HepG2 (cell line): ENCODE results near the gene SLC4A11. TPM values are rescaled to one million over a fixed set of nuclear protein-coding genes. Genes with fewer than 3 reads are reported as not detected.

ENCODE experiments used
- AKAP8 ChIP-seq: sonication (generic); formaldehyde crosslinking; IDR thresholded peaks from 2 replicates; pipeline ENCODE4 v1.5.1; 2020; ENCODE audit warnings: mild to moderate bottlenecking, missing genetic modification reagents
- ATAD3A ChIP-seq: sonication (generic); formaldehyde crosslinking; IDR thresholded peaks from 2 replicates; pipeline ENCODE4 v1.4.0; 2020; ENCODE audit warnings: missing genetic modification reagents
- FOXC1 ChIP-seq: sonication (generic); formaldehyde crosslinking; IDR thresholded peaks from 2 replicates; pipeline ENCODE4 v1.8.0; 2022; ENCODE audit warnings: mild to moderate bottlenecking, missing genetic modification reagents, borderline replicate concordance
- FOXJ3 ChIP-seq: sonication (generic); formaldehyde crosslinking; IDR thresholded peaks from 2 replicates; pipeline ENCODE4 v1.4.0; 2020; ENCODE audit warnings: missing genetic modification reagents, mild to moderate bottlenecking, borderline replicate concordance
- ISL2 ChIP-seq: sonication (generic); formaldehyde crosslinking; IDR thresholded peaks from 2 replicates; pipeline ENCODE4 v1.5.0; 2020; ENCODE audit warnings: missing genetic modification reagents
- MAFK ChIP-seq, 2 experiments: IDR thresholded peaks in 1 of 2; conservative IDR thresholded peaks in 1 of 2; 2 replicates each; pipeline ENCODE4 v1.6.1; 2011; ENCODE audit warnings: improper control_type of control experiment in 2 of 2, low read length in 2 of 2
- SETDB1 ChIP-seq: sonication (generic); formaldehyde crosslinking; IDR thresholded peaks from 2 replicates; pipeline ENCODE4 v1.5.1; 2020; ENCODE audit warnings: missing genetic modification reagents, mild to moderate bottlenecking, borderline replicate concordance
- XRCC5 ChIP-seq: fragments of 200-400 bp; formaldehyde crosslinking; optimal IDR thresholded peaks from 2 replicates; pipeline ENCODE3; 2017; ENCODE audit warnings: mild to moderate bottlenecking, low read length
- ZNF207 ChIP-seq: fragments of 450-650 bp; IDR thresholded peaks from 2 replicates; pipeline ENCODE4 v1.6.1; 2016; ENCODE audit warnings: antibody characterized with exemption, borderline replicate concordance
- ZNF768 ChIP-seq: sonication (generic); formaldehyde crosslinking; IDR thresholded peaks from 2 replicates; pipeline ENCODE4 v1.4.0; 2020; ENCODE audit warnings: missing genetic modification reagents
- ZNF788 ChIP-seq: sonication (generic); formaldehyde crosslinking; IDR thresholded peaks from 2 replicates; pipeline ENCODE4 v1.5.0; 2020; ENCODE audit warnings: mild to moderate bottlenecking, missing genetic modification reagents, borderline replicate concordance
- ZNF839 ChIP-seq: sonication (generic); formaldehyde crosslinking; IDR thresholded peaks from 2 replicates; pipeline ENCODE4 v1.4.0; 2020; ENCODE audit warnings: missing genetic modification reagents, mild to moderate bottlenecking, borderline replicate concordance
- ZSCAN22 ChIP-seq: sonication (generic); formaldehyde crosslinking; IDR thresholded peaks from 2 replicates; pipeline ENCODE4 v1.4.0; 2020; ENCODE audit warnings: mild to moderate bottlenecking, missing genetic modification reagents
- polyA plus RNA-seq, 8 experiments: library from polyadenylated mRNA; depleted of rRNA in 3 of 8; stranded (reverse) in 7 of 8; unstranded in 1 of 8; fragments of >200 nt; fragmentation: Illumina TruSeq in 4 of 8; extraction: Trizol in 4 of 8; gene quantifications; 2 replicates each; pipeline versions ENCODE4 v1.2.1 to v1.2.3, GENCODE V29; 2011 to 2016; ENCODE audit warnings: low read depth in 4 of 8, missing spikeins in 1 of 8, mixed read lengths in 1 of 8; ENCODE audit not compliant: insufficient read depth in 1 of 8
- total RNA-seq, 5 experiments: library from RNA; depleted of rRNA; stranded (reverse); fragments of >200 nt; fragmentation: Illumina TruSeq; extraction: Trizol; gene quantifications; 2 replicates each; pipeline ENCODE4 v1.2.3, GENCODE V29; 2016; ENCODE audit warnings: low read depth in 1 of 5
- TF ChIP-seq, protein P1 (sequence below): sonication (generic); formaldehyde crosslinking; IDR thresholded peaks from 2 replicates; pipeline ENCODE4 v1.8.1; 2022; ENCODE audit warnings: mild to moderate bottlenecking, missing genetic modification reagents
- TF ChIP-seq, protein P2 (sequence below): sonication (generic); formaldehyde crosslinking; IDR thresholded peaks from 2 replicates; pipeline ENCODE4 v1.4.0; 2020; ENCODE audit warnings: mild to moderate bottlenecking, missing genetic modification reagents
- TF ChIP-seq, protein P3 (sequence below): IDR thresholded peaks from 2 replicates; pipeline ENCODE4 v1.6.1; 2016; ENCODE audit warnings: missing compliant biosample characterization, missing genetic modification reagents, borderline replicate concordance
- TF ChIP-seq, protein P4 (sequence below): sonication (generic); formaldehyde crosslinking; IDR thresholded peaks from 2 replicates; pipeline ENCODE4 v1.9.0; 2022; ENCODE audit warnings: low read depth, missing genetic modification reagents
- TF ChIP-seq, protein P5 (sequence below): sonication (generic); formaldehyde crosslinking; IDR thresholded peaks from 2 replicates; pipeline ENCODE4 v1.4.0; 2020; ENCODE audit warnings: missing genetic modification reagents
- TF ChIP-seq, protein P6 (sequence below): sonication (generic); formaldehyde crosslinking; IDR thresholded peaks from 2 replicates; pipeline ENCODE4 v1.8.1; 2023; ENCODE audit warnings: mild to moderate bottlenecking, missing genetic modification reagents

SLC4A11 gene
- total and polyA plus RNA-seq, 2 of the 13 experiments (the other 11 are each of a cell fraction or from before 2014, with no cell fraction given), result 3.9 to 27.0 TPM

DNA sequence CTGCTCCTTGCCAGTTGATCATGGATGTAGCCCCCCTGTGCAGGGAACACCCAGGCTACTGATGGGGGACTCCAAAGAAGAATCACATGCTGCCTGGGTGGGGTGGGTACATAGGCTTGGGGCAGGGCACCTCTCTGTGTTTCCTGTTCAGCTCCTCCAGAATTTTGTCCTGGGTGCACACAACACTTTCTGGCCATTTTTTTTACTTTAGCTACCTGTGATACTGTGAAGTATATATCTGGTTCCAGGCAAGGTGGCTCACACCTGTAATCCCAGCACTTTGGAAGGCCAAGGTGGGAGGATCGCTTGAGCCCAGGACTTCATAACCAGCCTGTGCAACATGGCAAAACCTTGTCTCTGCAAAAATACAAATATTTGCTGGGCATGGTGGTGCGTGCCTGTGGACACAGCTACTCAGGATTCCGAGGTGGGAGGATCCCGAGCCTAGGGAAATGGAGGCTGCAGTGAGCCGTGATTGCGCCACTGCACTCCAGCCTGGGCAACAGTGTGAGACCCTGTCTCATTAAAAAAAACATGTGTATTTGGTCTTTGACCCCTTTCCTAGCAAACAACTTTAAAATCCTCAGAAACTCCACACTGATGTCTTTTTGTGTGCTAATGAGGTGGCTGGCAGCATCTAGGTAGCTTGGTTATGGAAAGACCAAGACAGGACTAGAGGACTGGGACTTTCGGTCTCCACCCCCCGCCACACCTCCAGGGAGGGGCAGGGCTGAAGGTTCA lies 14.1 kb downstream of the SLC4A11 start (continued):
- TF ChIP-seq, protein P1, sequence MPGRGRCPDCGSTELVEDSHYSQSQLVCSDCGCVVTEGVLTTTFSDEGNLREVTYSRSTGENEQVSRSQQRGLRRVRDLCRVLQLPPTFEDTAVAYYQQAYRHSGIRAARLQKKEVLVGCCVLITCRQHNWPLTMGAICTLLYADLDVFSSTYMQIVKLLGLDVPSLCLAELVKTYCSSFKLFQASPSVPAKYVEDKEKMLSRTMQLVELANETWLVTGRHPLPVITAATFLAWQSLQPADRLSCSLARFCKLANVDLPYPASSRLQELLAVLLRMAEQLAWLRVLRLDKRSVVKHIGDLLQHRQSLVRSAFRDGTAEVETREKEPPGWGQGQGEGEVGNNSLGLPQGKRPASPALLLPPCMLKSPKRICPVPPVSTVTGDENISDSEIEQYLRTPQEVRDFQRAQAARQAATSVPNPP, result no peak
- TF ChIP-seq MAFK (conservative IDR thresholded peaks at IDR 0.05 in 1 of 2, IDR thresholded peaks at IDR 0.05 in 1 of 2; ENCODE audit: low read length in 2 of 2) (no peak), FOXJ3 (peak; percentile 77; the same call in 1 of the 2 replicates), ISL2 (CRISPR knock-in tag) (peak; percentile 76), ZNF768 (CRISPR knock-in tag) (0 out of 2 replicates have a peak, but pooled peaks have one; percentile 11), FOXC1 (CRISPR knock-in tag) (peak; percentile 39; the same call in 1 of the 2 replicates), SETDB1 (CRISPR knock-in tag) (no peak), ATAD3A (CRISPR knock-in tag) (no peak), XRCC5 (peak; percentile 15), ZNF788 (CRISPR knock-in tag) (peak; percentile 91; the same call in 1 of the 2 replicates), AKAP8 (CRISPR knock-in tag) (peak; percentile 60), ZNF207 (no peak), ZNF839 (CRISPR knock-in tag) (no peak), ZSCAN22 (CRISPR knock-in tag) (0 out of 2 replicates have a peak, but pooled peaks have one; percentile 43)
- TF ChIP-seq, protein P2, sequence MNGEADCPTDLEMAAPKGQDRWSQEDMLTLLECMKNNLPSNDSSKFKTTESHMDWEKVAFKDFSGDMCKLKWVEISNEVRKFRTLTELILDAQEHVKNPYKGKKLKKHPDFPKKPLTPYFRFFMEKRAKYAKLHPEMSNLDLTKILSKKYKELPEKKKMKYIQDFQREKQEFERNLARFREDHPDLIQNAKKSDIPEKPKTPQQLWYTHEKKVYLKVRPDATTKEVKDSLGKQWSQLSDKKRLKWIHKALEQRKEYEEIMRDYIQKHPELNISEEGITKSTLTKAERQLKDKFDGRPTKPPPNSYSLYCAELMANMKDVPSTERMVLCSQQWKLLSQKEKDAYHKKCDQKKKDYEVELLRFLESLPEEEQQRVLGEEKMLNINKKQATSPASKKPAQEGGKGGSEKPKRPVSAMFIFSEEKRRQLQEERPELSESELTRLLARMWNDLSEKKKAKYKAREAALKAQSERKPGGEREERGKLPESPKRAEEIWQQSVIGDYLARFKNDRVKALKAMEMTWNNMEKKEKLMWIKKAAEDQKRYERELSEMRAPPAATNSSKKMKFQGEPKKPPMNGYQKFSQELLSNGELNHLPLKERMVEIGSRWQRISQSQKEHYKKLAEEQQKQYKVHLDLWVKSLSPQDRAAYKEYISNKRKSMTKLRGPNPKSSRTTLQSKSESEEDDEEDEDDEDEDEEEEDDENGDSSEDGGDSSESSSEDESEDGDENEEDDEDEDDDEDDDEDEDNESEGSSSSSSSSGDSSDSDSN (CRISPR knock-in tag), result peak; percentile 46; the same call in 1 of the 2 replicates
- TF ChIP-seq, protein P3, sequence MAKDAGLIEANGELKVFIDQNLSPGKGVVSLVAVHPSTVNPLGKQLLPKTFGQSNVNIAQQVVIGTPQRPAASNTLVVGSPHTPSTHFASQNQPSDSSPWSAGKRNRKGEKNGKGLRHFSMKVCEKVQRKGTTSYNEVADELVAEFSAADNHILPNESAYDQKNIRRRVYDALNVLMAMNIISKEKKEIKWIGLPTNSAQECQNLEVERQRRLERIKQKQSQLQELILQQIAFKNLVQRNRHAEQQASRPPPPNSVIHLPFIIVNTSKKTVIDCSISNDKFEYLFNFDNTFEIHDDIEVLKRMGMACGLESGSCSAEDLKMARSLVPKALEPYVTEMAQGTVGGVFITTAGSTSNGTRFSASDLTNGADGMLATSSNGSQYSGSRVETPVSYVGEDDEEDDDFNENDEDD (CRISPR knock-in tag), result peak; percentile 61
- TF ChIP-seq, protein P4, sequence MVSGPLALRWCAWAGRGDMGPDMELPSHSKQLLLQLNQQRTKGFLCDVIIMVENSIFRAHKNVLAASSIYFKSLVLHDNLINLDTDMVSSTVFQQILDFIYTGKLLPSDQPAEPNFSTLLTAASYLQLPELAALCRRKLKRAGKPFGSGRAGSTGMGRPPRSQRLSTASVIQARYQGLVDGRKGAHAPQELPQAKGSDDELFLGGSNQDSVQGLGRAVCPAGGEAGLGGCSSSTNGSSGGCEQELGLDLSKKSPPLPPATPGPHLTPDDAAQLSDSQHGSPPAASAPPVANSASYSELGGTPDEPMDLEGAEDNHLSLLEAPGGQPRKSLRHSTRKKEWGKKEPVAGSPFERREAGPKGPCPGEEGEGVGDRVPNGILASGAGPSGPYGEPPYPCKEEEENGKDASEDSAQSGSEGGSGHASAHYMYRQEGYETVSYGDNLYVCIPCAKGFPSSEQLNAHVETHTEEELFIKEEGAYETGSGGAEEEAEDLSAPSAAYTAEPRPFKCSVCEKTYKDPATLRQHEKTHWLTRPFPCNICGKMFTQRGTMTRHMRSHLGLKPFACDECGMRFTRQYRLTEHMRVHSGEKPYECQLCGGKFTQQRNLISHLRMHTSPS (CRISPR knock-in tag), result peak; percentile 75
- TF ChIP-seq, protein P5, sequence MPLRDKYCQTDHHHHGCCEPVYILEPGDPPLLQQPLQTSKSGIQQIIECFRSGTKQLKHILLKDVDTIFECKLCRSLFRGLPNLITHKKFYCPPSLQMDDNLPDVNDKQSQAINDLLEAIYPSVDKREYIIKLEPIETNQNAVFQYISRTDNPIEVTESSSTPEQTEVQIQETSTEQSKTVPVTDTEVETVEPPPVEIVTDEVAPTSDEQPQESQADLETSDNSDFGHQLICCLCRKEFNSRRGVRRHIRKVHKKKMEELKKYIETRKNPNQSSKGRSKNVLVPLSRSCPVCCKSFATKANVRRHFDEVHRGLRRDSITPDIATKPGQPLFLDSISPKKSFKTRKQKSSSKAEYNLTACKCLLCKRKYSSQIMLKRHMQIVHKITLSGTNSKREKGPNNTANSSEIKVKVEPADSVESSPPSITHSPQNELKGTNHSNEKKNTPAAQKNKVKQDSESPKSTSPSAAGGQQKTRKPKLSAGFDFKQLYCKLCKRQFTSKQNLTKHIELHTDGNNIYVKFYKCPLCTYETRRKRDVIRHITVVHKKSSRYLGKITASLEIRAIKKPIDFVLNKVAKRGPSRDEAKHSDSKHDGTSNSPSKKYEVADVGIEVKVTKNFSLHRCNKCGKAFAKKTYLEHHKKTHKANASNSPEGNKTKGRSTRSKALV (CRISPR knock-in tag), result peak; percentile 76; the same call in 1 of the 2 replicates
- TF ChIP-seq, protein P6, sequence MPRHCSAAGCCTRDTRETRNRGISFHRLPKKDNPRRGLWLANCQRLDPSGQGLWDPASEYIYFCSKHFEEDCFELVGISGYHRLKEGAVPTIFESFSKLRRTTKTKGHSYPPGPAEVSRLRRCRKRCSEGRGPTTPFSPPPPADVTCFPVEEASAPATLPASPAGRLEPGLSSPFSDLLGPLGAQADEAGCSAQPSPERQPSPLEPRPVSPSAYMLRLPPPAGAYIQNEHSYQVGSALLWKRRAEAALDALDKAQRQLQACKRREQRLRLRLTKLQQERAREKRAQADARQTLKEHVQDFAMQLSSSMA, result peak; percentile 6; the same call in 1 of the 2 replicates
